Upper lobe of right lung (tissue), 1 donor: Measurements from ENCODE around the gene GOLGA3. TPM values are rescaled to one million over a fixed set of nuclear protein-coding genes. Genes with fewer than 3 reads are reported as not detected.
"Not testable (repeated sequence)": the region's sequence is repeated elsewhere in the genome, so short reads cannot be mapped to it uniquely, and the experiment has no call there.

Experiments used
- ATAC-seq: fragments of 200-7000 bp; cut with Tn5 transposase; one replicate; pipeline ENCODE4 v1.9.1; 2020; ENCODE audit warnings: mild to moderate bottlenecking, moderate library complexity
- DNase-seq: peaks from one replicate; pipeline ENCODE4 v3.0.0-alpha.2; 2020
- H3K27ac ChIP-seq: fragments of 200-600 bp; one replicate; pipeline ENCODE4 v1.8.0; 2022
- H3K27me3 ChIP-seq: fragments of 200-600 bp; one replicate; pipeline ENCODE4 v1.8.0; 2022; ENCODE audit warnings: mild to moderate bottlenecking
- H3K36me3 ChIP-seq: fragments of 200-600 bp; one replicate; pipeline ENCODE4 v1.8.0; 2022
- H3K4me1 ChIP-seq: fragments of 200-600 bp; one replicate; pipeline ENCODE4 v1.8.0; 2022
- H3K4me3 ChIP-seq: fragments of 200-600 bp; one replicate; pipeline ENCODE4 v1.8.0; 2022; ENCODE audit warnings: mild to moderate bottlenecking
- H3K9me3 ChIP-seq: fragments of 200-600 bp; one replicate; pipeline ENCODE4 v1.8.0; 2022
- CTCF ChIP-seq: fragments of 200-600 bp; IDR thresholded peaks from one replicate; pipeline ENCODE4 v1.8.0; 2022; ENCODE audit warnings: antibody characterized with exemption
- intact Hi-C: fragments of 100-400 bp; cut with DNase I; formaldehyde crosslinking; loops from one replicate; pipeline ENCODE4 v1.11.0; 2022
- total RNA-seq: library from RNA; stranded (reverse); fragmentation: NEBNext Ultra II Directional; extraction: Animal tissue kit (Norgen Biotek cat#: 25700); gene quantifications from one replicate; pipeline ENCODE4 v1.2.1, GENCODE V29; 2021
- donor health status: DM: no; HTN: yes; CAD: no; lungs with severe emphysema.

The GOLGA3 gene
- total RNA-seq, 1 donor from 2014 or later, result 65.3 TPM

- TF ChIP-seq CTCF, result no peak
- Histone ChIP-seq H3K36me3 (peaks cover 82% of the 10 kb centered on the region), H3K9me3 (no peaks in the 10 kb centered on the region), H3K27me3 (no peaks in the 10 kb centered on the region), H3K4me1 (no peaks in the 10 kb centered on the region), H3K27ac (no peak overlapping the region), H3K4me3 (no peak overlapping the region)
- no peak for DNase-seq
- ATAC-seq, result no peak
- intact Hi-C loops, result no loop called here
These were observed 32.8 kb downstream of the GOLGA3 start for GRCh38 chr12:132795847-132796246.

- H3K4me3 ChIP-seq, H3K4me1 ChIP-seq, H3K27ac ChIP-seq, intact Hi-C loops, H3K9me3 ChIP-seq, DNase-seq, H3K27me3 ChIP-seq, ATAC-seq: not testable (repeated sequence)
- H3K36me3 ChIP-seq, result peaks cover 73% of the 10 kb centered on the region
These were observed 36.7 kb downstream of the GOLGA3 start for GRCh38 chr12:132791940-132792339.

- H3K4me3 ChIP-seq, result no peak overlapping the region
- no peak for ATAC-seq
- peaks cover 74% of the 10 kb centered on the region for H3K36me3 ChIP-seq
- H3K27me3 ChIP-seq, result no peaks in the 10 kb centered on the region
- DNase-seq, result no peak
- intact Hi-C loops, result no loop called here
- no peaks in the 10 kb centered on the region for H3K9me3 ChIP-seq
- H3K27ac ChIP-seq, result no peak overlapping the region
- no peak for TF ChIP-seq CTCF
- no peaks in the 10 kb centered on the region for H3K4me1 ChIP-seq
These were observed 39.6 kb downstream of the GOLGA3 start for GRCh38 chr12:132789099-132789471.

- no peak for ATAC-seq
These were observed 40.1 kb downstream of the GOLGA3 start for GRCh38 chr12:132788375-132789098.

GRCh38 chr12:132787877-132788276, 40.8 kb downstream of the GOLGA3 start:
- no peak for ATAC-seq
- Histone ChIP-seq H3K36me3 (peaks cover 80% of the 10 kb centered on the region), H3K9me3 (no peaks in the 10 kb centered on the region), H3K4me1 (no peaks in the 10 kb centered on the region), H3K27ac (no peak overlapping the region), H3K27me3 (no peaks in the 10 kb centered on the region), H3K4me3 (no peak overlapping the region)
- intact Hi-C loops, result no loop called here
- DNase-seq, result no peak
- TF ChIP-seq CTCF, result no peak

More at GRCh38 chr12:132788375-132789098, 40.1 kb downstream of the GOLGA3 start:
- Histone ChIP-seq H3K36me3 (peaks cover 74% of the 10 kb centered on the region), H3K9me3 (no peaks in the 10 kb centered on the region), H3K27me3 (no peaks in the 10 kb centered on the region), H3K4me1 (no peaks in the 10 kb centered on the region), H3K27ac (no peak overlapping the region), H3K4me3 (no peak overlapping the region)
- TF ChIP-seq CTCF, result no peak
- no peak for DNase-seq
- intact Hi-C loops, result no loop called here

GRCh38 chr12:132786192-132786591, 42.5 kb downstream of the GOLGA3 start:
- ATAC-seq (no peak), DNase-seq (no peak)
- intact Hi-C loops, result no loop called here
- Histone ChIP-seq H3K27ac (no peak overlapping the region), H3K9me3 (no peaks in the 10 kb centered on the region), H3K36me3 (peaks cover 89% of the 10 kb centered on the region), H3K4me1 (no peaks in the 10 kb centered on the region), H3K4me3 (no peak overlapping the region), H3K27me3 (no peaks in the 10 kb centered on the region)
- TF ChIP-seq CTCF, result no peak
